LHCN-M2 (cell line): ENCODE data around the gene HSPA4L. TPM values are rescaled to one million over a fixed set of nuclear protein-coding genes. Genes with fewer than 3 reads are reported as not detected.

Experiments
- DNase-seq: peaks from one replicate; pipeline ENCODE4 v3.0.0-alpha.2; 2012; ENCODE audit warnings: low read depth
- polyA plus RNA-seq: library from polyadenylated mRNA; unstranded; fragments of >200 nt; gene quantifications from one replicate; pipeline ENCODE4 v1.2.1, GENCODE V29; 2012; ENCODE audit warnings: missing spikeins
- total RNA-seq: library from RNA; depleted of rRNA; stranded (reverse); fragments of >200 nt; gene quantifications from 2 replicates; pipeline ENCODE4 v1.2.3, GENCODE V29; 2014; rRNA removed

HSPA4L gene
- total RNA-seq, result 8.8 and 11.3 TPM in 2 replicates
- polyA plus RNA-seq, result 2.3 TPM

- DNase-seq, result peak; percentile 57
These were observed at the start of gene HSPA4L for GRCh38 chr4:127782275-127783025. Gene HSPA4L (plus strand): TSS chr4:127782322. CDS start chr4:127782551, 229 bp downstream.

DNA sequence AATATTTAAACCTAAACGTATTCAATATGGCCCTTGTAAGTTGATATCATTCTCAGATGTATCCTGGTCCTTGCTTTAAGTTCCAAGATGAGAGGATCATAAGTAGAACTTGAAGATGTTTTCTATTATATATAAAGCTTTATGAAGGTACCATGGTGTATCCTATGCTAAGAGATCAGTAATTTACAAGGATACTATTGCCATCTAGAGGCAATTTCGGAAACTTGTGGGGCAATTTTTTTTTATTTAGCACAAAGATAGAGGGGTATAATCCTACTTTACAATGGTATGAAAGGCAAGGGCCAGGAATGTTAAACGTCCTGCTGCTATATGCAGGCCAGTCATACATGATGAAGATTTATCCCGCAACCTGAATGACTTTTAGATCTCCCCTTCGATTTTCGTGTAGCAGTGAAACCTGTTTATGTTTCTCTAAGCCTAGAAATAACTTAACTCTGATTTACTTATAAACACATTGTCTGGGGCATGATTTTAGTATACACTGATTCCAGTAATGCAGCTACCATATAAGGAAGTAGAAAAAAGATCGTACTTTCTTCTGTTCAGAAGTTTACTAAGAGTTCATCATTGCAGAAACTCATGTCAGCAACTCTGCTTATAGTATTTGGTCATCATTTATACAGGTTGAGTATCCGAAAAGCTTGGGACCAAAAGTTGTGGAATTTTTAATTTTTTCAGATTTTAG is 49.3 kb upstream of the HSPA4L start:
- peak; percentile 58 for DNase-seq

DNA sequence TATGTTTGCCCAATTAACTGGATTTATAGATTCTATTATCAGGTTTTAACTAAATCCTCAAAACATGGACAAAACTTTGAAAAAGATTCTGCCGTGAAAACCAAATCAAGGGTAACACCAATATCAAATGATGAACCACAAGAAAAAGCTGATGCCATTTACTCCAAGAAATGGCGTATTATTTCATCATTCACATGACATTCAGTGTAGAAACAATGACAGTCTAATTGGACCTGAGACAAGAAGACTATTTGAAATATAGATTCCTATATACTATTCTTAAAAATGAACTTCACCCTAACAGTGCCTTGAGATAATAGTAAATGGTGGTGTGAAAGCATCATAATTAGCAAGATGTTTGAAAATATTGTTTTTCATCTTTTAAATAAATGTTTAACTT is 47.1 kb upstream of the HSPA4L start:
- DNase-seq, result no peak

- no peak for DNase-seq
These were observed 44.8 kb upstream of the HSPA4L start for GRCh38 chr4:127737295-127737694.

- no peak for DNase-seq
These were observed 40.9 kb upstream of the HSPA4L start for GRCh38 chr4:127741247-127741646.

DNA sequence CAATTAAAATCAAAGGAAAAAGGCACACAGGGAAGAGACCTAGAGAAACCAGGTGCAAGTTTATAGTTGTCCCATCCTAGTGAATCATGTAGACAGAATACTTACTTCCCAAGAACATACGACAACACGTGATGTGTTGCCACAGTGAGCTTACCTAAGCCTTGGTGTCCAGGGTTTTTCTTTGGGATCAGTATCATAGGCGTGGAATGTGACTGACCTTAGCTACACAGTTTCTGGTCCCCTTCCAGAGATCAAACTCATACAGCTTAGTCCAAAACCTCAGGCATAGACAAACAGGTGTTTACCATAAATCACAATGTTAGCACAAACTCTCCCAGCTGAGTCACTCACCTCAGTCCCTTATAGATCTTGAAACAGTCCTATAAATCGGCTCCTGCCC is 34.2 kb upstream of the HSPA4L start:
- DNase-seq, result peak; percentile 39

- DNase-seq, result no peak
These were observed 33.2 kb upstream of the HSPA4L start for GRCh38 chr4:127748957-127749356.

- DNase-seq, result no peak
These were observed 25.2 kb upstream of the HSPA4L start for GRCh38 chr4:127756906-127757305.

DNA sequence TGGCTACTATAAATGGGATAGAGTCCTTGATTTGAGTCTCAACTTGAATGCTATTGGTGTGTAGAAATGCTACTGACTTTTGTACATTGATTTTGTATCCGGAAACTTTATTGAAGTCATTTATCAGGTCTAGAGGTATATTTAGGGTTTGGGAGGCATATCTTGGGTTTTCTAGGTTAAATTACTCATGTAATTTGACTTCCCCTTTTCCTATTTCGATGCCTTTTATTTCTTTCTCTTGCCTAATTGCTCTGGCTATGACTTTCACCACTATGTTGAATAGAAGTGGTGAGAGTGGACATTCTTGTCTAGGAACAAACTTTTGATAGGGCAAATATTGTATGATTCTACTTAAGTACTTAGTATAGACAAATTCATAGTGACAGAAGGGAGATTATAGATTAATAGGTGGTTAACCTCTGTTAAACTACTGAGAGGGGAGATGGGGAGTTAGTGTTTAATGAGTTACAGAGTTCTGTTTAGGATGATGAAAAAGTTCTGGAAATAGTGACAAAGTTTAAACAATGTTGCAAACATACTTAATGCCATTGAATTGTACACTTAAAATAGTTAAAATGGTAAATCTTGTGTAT is 22.8 kb upstream of the HSPA4L start:
- DNase-seq, result no peak

DNA sequence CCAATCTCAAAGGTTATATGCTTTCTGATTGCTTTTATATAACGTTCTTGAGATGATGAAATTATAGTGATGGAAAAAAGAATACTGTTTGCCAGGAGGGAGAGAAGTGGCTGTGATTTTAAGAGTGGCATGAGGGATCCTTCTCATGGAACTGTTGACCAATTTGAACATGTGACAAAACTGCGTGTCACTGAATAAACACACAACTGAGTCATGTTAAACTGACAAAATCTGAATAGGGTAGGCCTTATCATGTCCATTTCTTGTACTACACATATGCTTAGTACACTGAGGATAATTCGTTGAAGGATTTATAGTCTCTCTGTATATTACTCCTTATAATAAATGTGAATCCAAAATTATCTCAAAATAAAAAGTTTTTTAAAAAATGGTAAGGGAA is 22.2 kb upstream of the HSPA4L start:
- DNase-seq, result peak; percentile 30

GRCh38 chr4:127771535-127772275 is 10.4 kb upstream of the HSPA4L start:
- DNase-seq, result no peak

DNA sequence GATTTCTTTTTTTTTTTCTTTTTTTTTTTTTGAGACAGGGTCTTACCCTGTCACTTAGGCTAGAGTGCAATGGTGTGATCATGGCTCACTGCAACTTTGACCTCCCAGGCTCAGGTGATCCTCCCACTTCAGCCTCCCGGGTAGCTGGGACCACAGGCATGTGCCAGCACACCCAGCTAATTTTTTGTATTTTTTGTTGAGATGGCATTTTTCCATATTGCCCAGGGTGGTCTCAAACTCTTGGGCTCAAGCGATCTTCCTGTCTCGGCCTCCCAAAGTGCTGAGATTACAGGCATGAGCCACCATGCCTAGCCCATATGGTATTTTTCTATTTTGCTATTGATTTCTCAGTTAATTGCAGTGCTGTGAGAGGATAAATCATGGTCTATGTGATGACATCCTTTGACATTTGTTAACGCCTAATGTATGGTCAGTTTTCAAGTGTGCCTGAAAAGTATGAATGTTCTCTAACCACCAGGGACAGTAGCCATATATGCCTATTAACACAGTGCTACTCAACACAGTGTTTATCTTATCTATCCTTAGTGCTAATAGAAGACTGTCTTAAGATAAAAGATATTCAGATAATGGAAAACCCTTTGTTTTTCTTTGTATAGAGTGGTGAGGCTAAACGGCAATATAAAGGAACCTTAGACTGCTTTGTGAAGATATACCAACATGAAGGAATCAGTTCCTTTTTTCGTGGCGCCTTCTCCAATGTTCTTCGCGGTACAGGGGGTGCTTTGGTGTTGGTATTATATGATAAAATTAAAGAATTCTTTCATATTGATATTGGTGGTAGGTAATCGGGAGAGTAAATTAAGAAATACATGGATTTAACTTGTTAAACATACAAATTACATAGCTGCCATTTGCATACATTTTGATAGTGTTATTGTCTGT is 9.1 kb upstream of the HSPA4L start:
- DNase-seq, result no peak

DNA sequence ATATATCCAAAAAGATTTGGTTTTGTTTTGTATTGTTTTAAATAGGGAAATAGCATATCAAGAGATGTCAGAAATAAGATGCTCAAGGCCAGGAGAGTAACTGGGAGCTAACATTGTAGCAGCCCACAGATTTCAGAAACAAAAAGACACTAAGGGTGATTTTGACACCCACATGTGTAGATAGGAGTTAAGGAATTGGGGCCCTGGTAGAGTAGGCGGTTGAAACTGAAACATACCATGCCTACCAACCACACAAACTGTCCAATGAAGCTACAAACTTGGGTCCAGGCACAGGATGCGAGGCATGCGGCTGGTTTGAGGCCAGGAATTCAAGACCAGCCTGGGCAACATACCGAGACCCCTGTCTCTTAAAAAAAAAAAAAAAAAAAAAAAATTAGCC is 6.3 kb upstream of the HSPA4L start:
- DNase-seq, result no peak

- no peak for DNase-seq
These were observed 5.5 kb upstream of the HSPA4L start for GRCh38 chr4:127776620-127777019.

DNA sequence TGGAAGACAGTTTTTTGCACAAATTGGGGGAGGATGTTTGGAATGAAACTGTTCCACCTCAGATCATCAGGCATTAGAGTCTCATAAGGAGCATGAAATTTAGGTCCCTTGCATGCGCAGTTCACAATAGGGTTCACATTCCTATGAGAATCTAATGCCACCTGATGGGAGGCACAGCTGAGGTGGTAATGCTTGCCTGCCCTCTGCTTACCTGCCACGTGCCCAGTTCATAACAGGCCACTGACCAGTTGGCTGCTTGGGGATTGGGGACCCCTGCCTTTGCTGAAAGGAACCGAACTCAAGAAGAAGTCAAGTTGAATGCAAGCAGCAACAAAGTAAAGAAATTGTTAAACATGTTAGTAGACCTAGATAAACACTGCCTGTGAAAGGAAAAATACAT is 4.6 kb upstream of the HSPA4L start:
- no peak for DNase-seq

DNA sequence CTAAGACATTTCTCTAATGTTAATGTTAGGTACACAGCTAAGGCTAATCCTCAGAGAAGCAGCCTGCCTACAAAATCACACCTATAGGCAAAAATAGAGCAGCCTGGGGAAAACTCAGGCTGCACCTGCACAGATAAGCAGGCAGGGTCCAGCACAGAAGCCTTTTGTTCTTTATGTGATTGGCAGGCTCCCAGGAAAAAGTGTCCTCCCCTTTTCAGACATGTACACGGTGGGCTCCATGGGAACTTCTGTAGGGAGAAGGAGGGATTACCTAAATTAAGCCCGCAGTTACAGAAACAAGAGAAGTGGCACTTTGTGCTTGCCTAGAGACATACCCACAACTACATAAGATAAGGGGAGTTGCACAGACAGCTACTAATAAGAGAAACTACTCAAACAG is 4.0 kb upstream of the HSPA4L start:
- DNase-seq, result no peak

DNA sequence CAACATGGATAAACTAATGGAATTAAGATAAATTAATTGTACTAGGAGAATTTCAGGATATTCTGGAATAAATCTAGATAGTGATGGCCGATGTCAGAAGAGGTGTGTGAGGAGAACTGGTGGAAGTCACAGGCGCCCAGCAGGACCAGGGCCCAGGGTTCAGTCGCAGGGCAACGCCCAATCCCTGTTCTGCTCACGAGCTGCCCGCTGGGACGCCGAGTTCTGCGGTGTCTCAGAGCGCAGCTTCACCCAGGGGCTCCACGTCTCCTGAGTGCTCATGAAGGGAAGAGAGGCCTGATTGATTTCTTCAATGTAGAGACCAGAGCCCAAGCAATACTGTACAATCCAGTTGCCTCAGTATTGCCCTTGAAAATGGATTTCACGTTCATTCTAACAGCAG is 1.5 kb upstream of the HSPA4L start:
- DNase-seq, result no peak

DNA sequence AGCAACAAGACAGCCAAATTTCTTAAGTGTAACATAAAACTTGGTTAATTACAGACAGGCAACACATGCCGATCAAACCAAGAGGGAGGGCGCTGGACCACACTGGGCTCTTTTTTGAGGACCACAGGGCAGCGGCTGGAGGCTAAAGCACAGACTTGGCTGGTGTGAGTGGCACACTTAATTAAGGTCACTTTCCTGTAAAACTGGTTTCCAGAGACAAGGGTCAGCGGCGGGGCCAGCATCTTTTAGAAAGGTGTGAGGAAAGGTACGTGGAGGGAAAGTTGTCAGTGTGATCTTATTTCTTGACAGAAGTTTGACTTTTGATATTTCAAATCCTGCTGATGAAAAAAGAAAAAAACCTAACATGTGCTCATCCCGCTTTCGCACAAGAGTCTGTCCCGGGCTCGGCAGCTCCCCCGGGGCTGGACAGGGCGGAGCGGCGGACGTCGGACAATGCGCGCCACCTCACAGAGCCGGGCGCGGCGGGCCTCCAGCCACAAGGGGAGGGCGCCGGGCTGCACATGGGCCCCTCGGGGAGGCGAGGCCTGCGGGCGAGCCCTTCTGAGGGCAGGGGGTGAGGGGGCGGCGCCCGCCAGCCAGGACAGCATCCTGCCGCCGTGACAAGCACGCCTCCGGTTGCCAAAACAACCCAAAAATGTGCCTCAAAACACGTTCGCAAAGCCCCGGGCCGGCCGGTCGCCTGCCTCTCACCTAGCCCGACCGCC is 660 bp upstream of the HSPA4L start:
- peak; percentile 53 for DNase-seq

- peak; percentile 82 for DNase-seq
These were observed 172 bp upstream of the HSPA4L start for GRCh38 chr4:127782025-127782274.

GRCh38 chr4:127783026-127783769 is 1.1 kb downstream of the HSPA4L start:
- DNase-seq, result peak; percentile 69
